Nephron (organoid): Measurements from ENCODE around the gene CUEDC1.

ENCODE experiments used
- H3K27ac Mint-ChIP-seq, 3 experiments: 2 replicates each; pipeline ENCODE4 v1.8.0; 2020; ENCODE audit warnings: mixed read lengths in 3 of 3, mild to moderate bottlenecking in 2 of 3, moderate library complexity in 1 of 3
- H3K27me3 Mint-ChIP-seq: 2 replicates; pipeline ENCODE4 v1.8.0; 2021; ENCODE audit warnings: low read depth, mild to moderate bottlenecking, moderate library complexity, mixed read lengths
- H3K36me3 Mint-ChIP-seq: 2 replicates; pipeline ENCODE4 v1.8.0; 2020; ENCODE audit warnings: low read depth, mixed read lengths
- H3K4me1 Mint-ChIP-seq: 2 replicates; pipeline ENCODE4 v1.8.0; 2020; ENCODE audit warnings: mixed read lengths
- H3K4me3 Mint-ChIP-seq, 3 experiments: 2 replicates each; pipeline ENCODE4 v1.8.0; 2020; ENCODE audit warnings: mild to moderate bottlenecking in 3 of 3, mixed read lengths in 3 of 3, moderate library complexity in 2 of 3
- H3K9me3 Mint-ChIP-seq: 2 replicates; pipeline ENCODE4 v1.8.0; 2020; ENCODE audit warnings: mixed read lengths
- CTCF ChIP-seq, 3 experiments: fragments of 200-600 bp; sonication (generic); IDR thresholded peaks; one replicate each; pipeline ENCODE4 v1.5.0; 2021; ENCODE audit warnings: antibody characterized with exemption in 3 of 3; ENCODE audit not compliant: unreplicated experiment in 3 of 3

The CUEDC1 gene

GRCh38 chr17:57986841-57987580, 31.8 kb upstream of the CUEDC1 start:
- Mint-ChIP-seq H3K4me1 (peaks cover 84% of the 10 kb centered on the region), H3K4me3 (peak overlapping the region; percentile 93 to 94 (median 94))

GRCh38 chr17:57985675-57985974, 30.4 kb upstream of the CUEDC1 start:
- peak overlapping the region; percentile 74 to 86 (median 78) for H3K4me3 Mint-ChIP-seq
- peaks cover 19% of the 10 kb centered on the region for H3K36me3 Mint-ChIP-seq
- H3K9me3 Mint-ChIP-seq, result no peaks in the 10 kb centered on the region
- H3K27me3 Mint-ChIP-seq, result no peaks in the 10 kb centered on the region
- H3K27ac Mint-ChIP-seq, result peak overlapping the region in 2 of 3 experiments; percentile 71 to 74
- peaks cover 84% of the 10 kb centered on the region for H3K4me1 Mint-ChIP-seq
- no peak for TF ChIP-seq CTCF (IDR thresholded peaks at IDR 0.05; ENCODE audit: unreplicated experiment in 3 of 3)

More at GRCh38 chr17:57986841-57987580, 31.8 kb upstream of the CUEDC1 start:
- H3K27ac Mint-ChIP-seq, result peak overlapping the region; percentile 97 to 99 (median 97)
- H3K9me3 Mint-ChIP-seq, result no peaks in the 10 kb centered on the region
- no peak for TF ChIP-seq CTCF (IDR thresholded peaks at IDR 0.05; ENCODE audit: unreplicated experiment in 3 of 3)
- no peaks in the 10 kb centered on the region for H3K27me3 Mint-ChIP-seq
- H3K36me3 Mint-ChIP-seq, result peaks cover 9% of the 10 kb centered on the region

GRCh38 chr17:57984936-57985674, 29.9 kb upstream of the CUEDC1 start:
- no peaks in the 10 kb centered on the region for H3K27me3 Mint-ChIP-seq
- peak overlapping the region; percentile 78 to 86 (median 81) for H3K4me3 Mint-ChIP-seq
- H3K36me3 Mint-ChIP-seq, result peaks cover 23% of the 10 kb centered on the region
- no peak for TF ChIP-seq CTCF (IDR thresholded peaks at IDR 0.05; ENCODE audit: unreplicated experiment in 3 of 3)
- peak overlapping the region; percentile 71 to 74 (median 72) for H3K27ac Mint-ChIP-seq
- no peaks in the 10 kb centered on the region for H3K9me3 Mint-ChIP-seq
- H3K4me1 Mint-ChIP-seq, result peaks cover 86% of the 10 kb centered on the region

- no peak for TF ChIP-seq CTCF (IDR thresholded peaks at IDR 0.05; ENCODE audit: unreplicated experiment in 3 of 3)
- peaks cover 27% of the 10 kb centered on the region for H3K36me3 Mint-ChIP-seq
- H3K4me1 Mint-ChIP-seq, result peaks cover 78% of the 10 kb centered on the region
- no peaks in the 10 kb centered on the region for H3K9me3 Mint-ChIP-seq
- peak overlapping the region; percentile 78 to 86 (median 81) for H3K4me3 Mint-ChIP-seq
- peak overlapping the region; percentile 19 to 74 (median 54) for H3K27ac Mint-ChIP-seq
- no peaks in the 10 kb centered on the region for H3K27me3 Mint-ChIP-seq
Observed at GRCh38 chr17:57984261-57984890, 29.2 kb upstream of the CUEDC1 start.

GRCh38 chr17:57983446-57983845, 28.2 kb upstream of the CUEDC1 start:
- Mint-ChIP-seq H3K4me3 (peak overlapping the region in 1 of 3 experiments; percentile 59), H3K9me3 (no peaks in the 10 kb centered on the region), H3K36me3 (peaks cover 34% of the 10 kb centered on the region), H3K27me3 (no peaks in the 10 kb centered on the region), H3K4me1 (peaks cover 69% of the 10 kb centered on the region), H3K27ac (peak overlapping the region in 2 of 3 experiments; percentile 14 to 74)
- TF ChIP-seq CTCF (IDR thresholded peaks at IDR 0.05; ENCODE audit: unreplicated experiment in 3 of 3), result no peak
